Neuronal stem cell (in vitro differentiated cells): Measurements from ENCODE around the gene MORF4L1.
"Not testable (repeated sequence)": the region's sequence is repeated elsewhere in the genome, so short reads cannot be mapped to it uniquely, and the experiment has no call there.

Source experiments
- DNase-seq: peaks from one replicate; pipeline ENCODE4 v3.0.0-alpha.2; 2013; ENCODE audit warnings: low spot score
- H2AFZ ChIP-seq: one replicate; pipeline ENCODE4 v1.6.1; 2013; ENCODE audit warnings: mild to moderate bottlenecking, low read length, inconsistent platforms
- H2AK5ac ChIP-seq: 2 replicates; pipeline ENCODE4 v1.6.1; 2013; ENCODE audit warnings: low read depth, mild to moderate bottlenecking, inconsistent platforms, low read length, moderate library complexity, mixed read lengths
- H2BK120ac ChIP-seq: 2 replicates; pipeline ENCODE4 v1.6.1; 2013; ENCODE audit warnings: low read depth, mild to moderate bottlenecking, inconsistent platforms, low read length, moderate library complexity, mixed read lengths
- H2BK12ac ChIP-seq: one replicate; pipeline ENCODE4 v1.6.1; 2013; ENCODE audit warnings: low read length, inconsistent platforms
- H2BK15ac ChIP-seq: 2 replicates; pipeline ENCODE4 v1.6.1; 2013; ENCODE audit warnings: mild to moderate bottlenecking, low read length, inconsistent platforms, mixed read lengths
- H2BK5ac ChIP-seq: one replicate; pipeline ENCODE4 v1.6.1; 2013; ENCODE audit warnings: inconsistent platforms, mild to moderate bottlenecking, low read length, moderate library complexity
- H3K14ac ChIP-seq: one replicate; pipeline ENCODE4 v1.6.1; 2013; ENCODE audit warnings: low read length, inconsistent platforms
- H3K18ac ChIP-seq: 2 replicates; pipeline ENCODE4 v1.6.1; 2013; ENCODE audit warnings: low read length, inconsistent platforms
- H3K23ac ChIP-seq: 2 replicates; pipeline ENCODE4 v1.6.1; 2013; ENCODE audit warnings: low read depth, mild to moderate bottlenecking, mixed read lengths, low read length, inconsistent platforms; ENCODE audit not compliant: poor library complexity
- H3K27ac ChIP-seq: replicated peaks from 3 replicates; pipeline ENCODE4 v1.5.1; 2013; ENCODE audit warnings: low read length, inconsistent platforms
- H3K27me3 ChIP-seq, 3 experiments: 2 replicates each; pipeline ENCODE4 v1.6.1; 2013; ENCODE audit warnings: low read length in 3 of 3, mild to moderate bottlenecking in 2 of 3, inconsistent platforms in 1 of 3, low read depth in 1 of 3, mixed read lengths in 1 of 3, moderate library complexity in 1 of 3; ENCODE audit not compliant: control insufficient read depth in 3 of 3, insufficient read depth in 3 of 3
- H3K36me3 ChIP-seq, 2 donors: replicated peaks in 1 of 2; 2 replicates each; pipeline ENCODE4 v1.6.1; 2013; ENCODE audit warnings: low read length in 2 of 2; ENCODE audit not compliant: control insufficient read depth in 2 of 2, insufficient read depth in 2 of 2
- H3K4ac ChIP-seq: 2 replicates; pipeline ENCODE4 v1.6.1; 2013; ENCODE audit warnings: inconsistent platforms, mild to moderate bottlenecking, low read length, moderate library complexity
- H3K4me1 ChIP-seq, 2 donors: 1 replicate in 1 of 2; 2 replicates in 1 of 2; pipeline ENCODE4 v1.6.1; 2013; ENCODE audit warnings: low read length in 2 of 2, low read depth in 1 of 2; ENCODE audit not compliant: control insufficient read depth in 2 of 2, insufficient read depth in 1 of 2
- H3K4me2 ChIP-seq: one replicate; pipeline ENCODE4 v1.6.1; 2013; ENCODE audit warnings: mild to moderate bottlenecking, low read length, inconsistent platforms; ENCODE audit not compliant: insufficient read depth, poor library complexity, severe bottlenecking
- H3K4me3 ChIP-seq, 2 donors: 2 replicates each; pipeline ENCODE4 v1.5.1; 2013; ENCODE audit warnings: low read length in 2 of 2, mild to moderate bottlenecking in 2 of 2, inconsistent platforms in 1 of 2, moderate library complexity in 1 of 2
- H3K79me1 ChIP-seq: one replicate; pipeline ENCODE4 v1.6.1; 2013; ENCODE audit warnings: low read depth, mild to moderate bottlenecking, inconsistent platforms, low read length, moderate library complexity
- H3K9ac ChIP-seq: one replicate; pipeline ENCODE4 v1.6.1; 2013; ENCODE audit warnings: mild to moderate bottlenecking, low read depth, low read length, inconsistent platforms; ENCODE audit not compliant: poor library complexity
- H3K9me3 ChIP-seq, 2 donors: replicated peaks in 1 of 2; 2 replicates each; pipeline versions ENCODE3 to v1.6.1; 2013; ENCODE audit warnings: low read length in 2 of 2, mild to moderate bottlenecking in 2 of 2, inconsistent platforms in 1 of 2, low read depth in 1 of 2, mixed read lengths in 1 of 2, moderate library complexity in 1 of 2; ENCODE audit not compliant: control insufficient read depth in 2 of 2, insufficient read depth in 1 of 2
- H4K8ac ChIP-seq: one replicate; pipeline ENCODE4 v1.6.1; 2013; ENCODE audit warnings: low read depth, mild to moderate bottlenecking, inconsistent platforms, low read length, moderate library complexity
- H4K91ac ChIP-seq: one replicate; pipeline ENCODE4 v1.6.1; 2013; ENCODE audit warnings: low read length, low read depth, mild to moderate bottlenecking, inconsistent platforms; ENCODE audit not compliant: poor library complexity
- WGBS, 2 donors: extraction: QIAGEN DNeasy Blood & Tissue Kit; methylation state at CpG; one replicate each; pipeline ENCODE4 v1.1.7; 2013; ENCODE audit warnings: missing lambda C conversion rate in 2 of 2, mixed read lengths in 1 of 2; ENCODE audit not compliant: insufficient read length in 2 of 2, insufficient replicate concordance in 1 of 2; ENCODE audit errors: extremely low coverage in 2 of 2; 5-methylcytosine and 5-hydroxymethylcytosine counted together

Gene MORF4L1

DNA sequence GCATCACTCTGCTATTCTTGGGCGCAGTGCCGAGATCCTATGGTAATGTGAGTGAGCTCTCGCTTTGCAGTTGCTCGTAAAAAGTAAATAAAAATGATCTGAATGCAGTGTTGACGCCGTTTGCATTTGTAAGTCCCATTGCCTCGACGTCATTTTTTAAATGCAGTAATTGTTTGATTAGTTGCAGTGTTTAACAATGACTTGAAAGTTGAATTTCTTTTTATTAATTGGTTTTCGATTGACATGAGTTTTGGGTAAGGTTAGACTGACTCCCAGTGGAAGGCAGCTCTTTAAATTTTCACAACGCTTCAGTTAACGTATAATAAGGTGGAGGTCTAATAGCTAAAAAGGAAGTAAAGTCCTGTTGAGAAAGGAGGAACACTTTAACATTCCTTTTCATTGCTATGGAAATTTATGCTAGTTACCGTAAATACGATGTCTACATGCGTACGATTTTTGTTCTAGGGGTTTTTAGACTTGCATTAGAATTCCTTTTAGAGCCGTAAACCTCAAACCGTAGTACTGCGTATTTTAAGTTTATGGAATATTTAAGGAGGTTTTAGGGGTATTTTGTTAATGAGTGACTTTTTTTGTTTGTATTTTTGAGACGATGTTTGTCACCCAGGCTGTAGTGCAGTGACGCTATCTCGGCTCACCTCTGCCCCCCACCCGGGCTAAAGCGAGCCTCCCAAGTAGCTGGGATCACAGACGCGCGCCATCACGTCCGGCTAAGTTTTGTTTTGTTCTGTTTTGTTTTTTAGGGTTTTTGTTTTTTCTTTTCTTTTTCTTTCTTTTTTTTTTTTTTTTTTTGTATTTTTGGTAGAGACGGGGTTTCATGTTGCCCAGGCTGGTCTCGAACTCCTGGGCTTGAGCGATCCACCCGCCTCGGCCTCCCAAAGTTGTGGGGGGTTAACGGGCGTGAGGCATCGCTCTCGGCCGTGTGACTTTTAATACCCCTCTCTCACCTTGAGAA lies 1.4 kb downstream of the MORF4L1 start:
- Histone ChIP-seq H3K4me3 (peak overlapping the region; percentile 91 to 100), H3K18ac (no peak overlapping the region), H2BK120ac (no peak overlapping the region), H3K27me3 (no peaks in the 10 kb centered on the region), H3K4ac (no peak overlapping the region), H3K4me1 (peaks cover 4 to 12% of the 10 kb centered on the region in 2 donors), H3K79me1 (peaks cover 4% of the 10 kb centered on the region), H3K9me3 (peaks cover 0 to 7% of the 10 kb centered on the region in 2 donors), H4K91ac (no peak overlapping the region), H2BK12ac (no peak overlapping the region), H3K9ac (no peak overlapping the region), H3K4me2 (peak overlapping the region; percentile 43), H2BK5ac (no peak overlapping the region), H3K36me3 (peaks cover 0 to 25% of the 10 kb centered on the region in 2 donors), H2AK5ac (no peak overlapping the region), H3K27ac (peak overlapping the region; percentile 99), H2BK15ac (no peak overlapping the region), H2AFZ (no peak overlapping the region), H3K14ac (no peak overlapping the region), H4K8ac (no peak overlapping the region), H3K23ac (peak overlapping the region; percentile 95)
- no peak for DNase-seq
- WGBS, 2 donors, result no CpG with 5 or more reads among the region's 38 CpGs

DNA sequence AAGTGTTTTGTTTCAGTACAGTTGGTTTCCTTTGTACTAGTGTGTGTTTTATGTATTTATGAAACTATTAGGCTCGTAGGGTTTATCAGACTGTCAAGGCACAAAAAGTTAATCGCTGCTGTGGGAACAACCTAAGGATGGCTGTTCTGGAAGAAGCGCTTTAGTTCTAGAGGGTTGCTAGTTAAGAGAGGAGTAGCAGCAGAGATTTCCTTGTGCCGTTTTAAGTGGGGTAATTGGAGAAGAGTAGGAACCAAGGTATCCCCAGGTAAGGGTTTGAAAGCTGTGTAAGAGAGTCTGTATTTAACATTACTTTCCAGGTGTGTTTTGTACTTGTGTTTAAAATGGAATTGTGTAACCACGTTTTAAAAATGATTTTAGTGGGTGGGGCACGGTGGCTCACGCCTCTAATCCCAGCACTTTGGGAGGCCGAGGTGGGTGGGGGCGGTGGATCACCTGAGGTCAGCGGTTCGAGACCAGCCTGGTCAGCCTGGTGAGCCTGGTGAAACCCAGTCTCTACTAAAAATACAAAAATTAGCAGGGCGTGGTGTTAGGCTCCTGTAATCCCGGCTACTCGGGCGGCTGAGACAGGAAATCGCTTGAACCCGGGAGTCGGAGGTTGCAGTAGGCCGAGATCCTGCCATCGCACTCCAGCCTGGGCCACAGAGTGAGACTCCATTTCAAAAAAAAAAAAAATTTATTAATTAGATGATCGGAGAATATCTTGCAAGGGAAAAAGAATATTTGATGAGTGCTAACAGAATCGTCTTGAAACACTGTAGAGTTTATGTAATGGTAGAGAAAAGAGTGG lies 2.6 kb downstream of the MORF4L1 start:
- no peak overlapping the region for H2AFZ ChIP-seq
- peaks cover 4% of the 10 kb centered on the region for H3K79me1 ChIP-seq
- H3K9me3 ChIP-seq, result peaks cover 0 to 7% of the 10 kb centered on the region in 2 donors
- 100% methylated on average over 2 of the region's 22 CpGs; no CpG with 5 or more reads in 1 of the 2 donors for WGBS, 2 donors
- H2BK120ac ChIP-seq, result no peak overlapping the region
- peak overlapping the region; percentile 45 for H3K4me2 ChIP-seq
- no peak overlapping the region for H3K23ac ChIP-seq
- no peak overlapping the region for H4K91ac ChIP-seq
- H2BK12ac ChIP-seq, result no peak overlapping the region
- no peak overlapping the region for H3K14ac ChIP-seq
- no peak overlapping the region for H2BK5ac ChIP-seq
- H3K27me3 ChIP-seq, result no peaks in the 10 kb centered on the region
- no peak overlapping the region for H2AK5ac ChIP-seq
- DNase-seq, result no peak
- no peak overlapping the region for H3K18ac ChIP-seq
- H3K36me3 ChIP-seq, result peaks cover 0 to 36% of the 10 kb centered on the region in 2 donors
- no peak overlapping the region for H3K4ac ChIP-seq
- H4K8ac ChIP-seq, result no peak overlapping the region
- no peak overlapping the region for H2BK15ac ChIP-seq
- H3K9ac ChIP-seq, result no peak overlapping the region
- H3K4me3 ChIP-seq, result peak overlapping the region in 1 of 2 donors; percentile 91
- H3K4me1 ChIP-seq, result peaks cover 4 to 16% of the 10 kb centered on the region in 2 donors
- no peak overlapping the region for H3K27ac ChIP-seq

DNA sequence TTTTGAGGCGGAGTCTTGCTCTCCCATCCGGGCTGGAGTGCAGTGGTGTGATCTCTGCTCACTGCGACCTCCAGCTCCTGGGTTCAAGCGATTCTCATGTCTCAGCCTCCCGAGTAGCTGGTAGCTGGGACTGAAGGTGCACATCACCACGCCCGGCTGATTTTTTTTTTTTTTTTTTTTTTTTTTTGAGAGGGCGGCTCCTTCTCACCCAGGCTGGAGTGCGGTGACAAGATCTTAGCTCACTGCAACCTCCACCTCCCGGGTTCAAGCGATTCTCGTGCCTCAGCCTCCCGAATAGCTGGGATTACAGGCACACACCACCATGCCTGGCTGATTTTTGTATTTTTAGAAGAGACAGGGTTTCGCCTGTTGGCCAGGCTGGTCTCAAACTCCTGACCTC lies 4.3 kb downstream of the MORF4L1 start:
- not testable (repeated sequence) for H2BK120ac ChIP-seq, H2AK5ac ChIP-seq, H2BK12ac ChIP-seq, H3K14ac ChIP-seq, H3K9ac ChIP-seq, H3K18ac ChIP-seq, H3K4ac ChIP-seq, H3K79me1 ChIP-seq, H2BK15ac ChIP-seq, H3K9me3 ChIP-seq, H3K23ac ChIP-seq, H2AFZ ChIP-seq, H4K8ac ChIP-seq, H3K4me3 ChIP-seq, DNase-seq, H3K4me2 ChIP-seq, H4K91ac ChIP-seq, H3K27me3 ChIP-seq, H3K27ac ChIP-seq, H2BK5ac ChIP-seq
- Histone ChIP-seq H3K4me1 (peaks cover 4 to 16% of the 10 kb centered on the region in 2 donors), H3K36me3 (peaks cover 2 to 52% of the 10 kb centered on the region in 2 donors)
- WGBS, 2 donors, result no CpG with 5 or more reads among the region's 14 CpGs

DNA sequence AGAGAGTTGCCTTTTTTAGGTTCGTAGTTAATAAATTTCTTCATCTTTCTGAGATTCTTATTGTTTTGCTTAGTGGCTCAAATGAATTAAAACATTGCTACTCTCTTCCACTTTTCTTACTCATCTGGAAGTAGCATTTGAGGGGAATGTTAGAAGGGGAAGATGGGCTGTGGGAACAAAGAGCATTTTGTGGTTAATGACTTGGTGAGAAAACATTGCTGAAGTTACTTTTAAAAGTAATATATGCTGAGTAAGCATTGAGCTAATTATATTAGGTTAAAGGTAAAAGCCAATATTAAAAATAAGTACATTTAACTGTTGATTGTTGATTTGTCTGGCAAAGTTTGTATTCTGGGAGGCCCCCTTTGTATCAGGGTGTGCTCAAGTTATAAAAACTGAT lies 5.7 kb downstream of the MORF4L1 start:
- Histone ChIP-seq H3K9ac (no peak overlapping the region), H3K4me3 (no peak overlapping the region), H4K91ac (no peak overlapping the region), H3K9me3 (peaks cover 0 to 7% of the 10 kb centered on the region in 2 donors), H2AK5ac (no peak overlapping the region), H3K4ac (no peak overlapping the region), H2BK15ac (no peak overlapping the region), H2BK12ac (no peak overlapping the region), H2BK5ac (no peak overlapping the region), H2AFZ (no peak overlapping the region), H3K18ac (no peak overlapping the region), H3K4me1 (peaks cover 2 to 14% of the 10 kb centered on the region in 2 donors), H3K4me2 (no peak overlapping the region), H4K8ac (no peak overlapping the region), H3K27me3 (no peaks in the 10 kb centered on the region), H3K27ac (no peak overlapping the region), H3K23ac (no peak overlapping the region), H2BK120ac (no peak overlapping the region), H3K79me1 (no peaks in the 10 kb centered on the region), H3K36me3 (peaks cover 2 to 66% of the 10 kb centered on the region in 2 donors), H3K14ac (no peak overlapping the region)
- no peak for DNase-seq
- WGBS, 2 donors, result no CpG with 5 or more reads among the region's 1 CpG
